Keratinocyte (primary cell): Measurements from ENCODE around the gene BAHD1.

ENCODE experiments used
- CTCF ChIP-seq, 3 experiments: IDR thresholded peaks in 1 of 3; conservative IDR thresholded peaks in 1 of 3; optimal IDR thresholded peaks in 1 of 3; 2 replicates in 2 of 3; 3 replicates in 1 of 3; pipeline versions ENCODE3 to v1.5.1; 2011; ENCODE audit warnings: low read length in 3 of 3, mild to moderate bottlenecking in 3 of 3, moderate library complexity in 2 of 3, control low read depth in 1 of 3, inconsistent platforms in 1 of 3; ENCODE audit not compliant: insufficient read depth in 2 of 3; ENCODE audit errors: extremely low read depth in 1 of 3
- EZH2 ChIP-seq: IDR thresholded peaks from one replicate; pipeline ENCODE4 v1.6.1; 2012; ENCODE audit warnings: inconsistent platforms, mild to moderate bottlenecking, low read length, moderate library complexity

GRCh38 chr15:40450047-40450446, 9.3 kb downstream of the BAHD1 start:
- TF ChIP-seq CTCF (optimal IDR thresholded peaks at IDR 0.05 in 1 of 3, IDR thresholded peaks at IDR 0.05 in 1 of 3, conservative IDR thresholded peaks at IDR 0.05 in 1 of 3; ENCODE audit: extremely low read depth in 1 of 3, insufficient read depth in 2 of 3, low read length in 3 of 3) (no peak), EZH2 (no peak)
